ENCODE measurements around the gene ZDHHC14. TPM values are rescaled to one million over a fixed set of nuclear protein-coding genes. Genes with fewer than 3 reads are reported as not detected.

The ZDHHC14 gene
- total and polyA plus RNA-seq, 2 of the 8 experiments (the other 6 are each of a cell fraction or from before 2014, with no cell fraction given), result 2.9 to 5.3 TPM

GRCh38 chr6:157427969-157428368 lies 47.0 kb downstream of the ZDHHC14 start (continued):
- TF ChIP-seq RAD21 (IDR thresholded peaks at IDR 0.05 in 1 of 2, conservative IDR thresholded peaks at IDR 0.05 in 1 of 2; ENCODE audit: low read depth in 2 of 2, low read length in 2 of 2), result no peak
- TF ChIP-seq SP4 (IDR thresholded peaks at IDR 0.05; ENCODE audit: low read length), result no peak
- TF ChIP-seq CBX8 (IDR thresholded peaks at IDR 0.05; ENCODE audit: borderline replicate concordance, low read depth, low read length), result no peak
- no peak for TF ChIP-seq KDM5A (IDR thresholded peaks at IDR 0.05; ENCODE audit: low read length)
